ENCODE data around the gene VPS4A.

DNA sequence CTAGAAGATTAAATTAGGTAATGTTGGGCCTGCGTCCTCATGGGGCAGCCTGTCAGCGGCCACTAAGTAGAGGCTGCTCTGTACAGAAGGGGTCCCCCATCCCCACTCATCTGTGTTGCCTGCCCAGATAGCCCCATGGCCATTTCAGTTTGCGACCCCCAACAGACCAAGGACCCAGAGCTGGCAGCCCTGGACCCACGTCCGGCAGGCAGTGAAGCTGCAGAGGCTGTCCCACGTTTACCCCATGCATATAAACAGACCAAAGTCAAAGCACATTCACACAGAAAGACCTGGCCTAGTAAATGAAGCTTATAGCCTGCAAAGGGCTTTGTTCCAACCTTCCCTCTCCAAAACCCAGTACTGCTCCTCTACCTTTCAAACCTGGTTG is 14.6 kb downstream of the VPS4A start:
- TF ChIP-seq EZH2 (IDR thresholded peaks at IDR 0.05; ENCODE audit: borderline replicate concordance, insufficient read depth, low read length, poor library complexity, severe bottlenecking) (no peak), TAF1 (IDR thresholded peaks at IDR 0.05; ENCODE audit: low read depth) (no peak), RAD21 (conservative IDR thresholded peaks at IDR 0.05) (no peak), EP300 (conservative IDR thresholded peaks at IDR 0.05; ENCODE audit: poor library complexity, severe bottlenecking) (no peak), MXI1 (conservative IDR thresholded peaks at IDR 0.05; ENCODE audit: poor library complexity, severe bottlenecking) (no peak), POLR2AphosphoS5 (IDR thresholded peaks at IDR 0.05) (no peak)
- TF ChIP-seq, protein P1, sequence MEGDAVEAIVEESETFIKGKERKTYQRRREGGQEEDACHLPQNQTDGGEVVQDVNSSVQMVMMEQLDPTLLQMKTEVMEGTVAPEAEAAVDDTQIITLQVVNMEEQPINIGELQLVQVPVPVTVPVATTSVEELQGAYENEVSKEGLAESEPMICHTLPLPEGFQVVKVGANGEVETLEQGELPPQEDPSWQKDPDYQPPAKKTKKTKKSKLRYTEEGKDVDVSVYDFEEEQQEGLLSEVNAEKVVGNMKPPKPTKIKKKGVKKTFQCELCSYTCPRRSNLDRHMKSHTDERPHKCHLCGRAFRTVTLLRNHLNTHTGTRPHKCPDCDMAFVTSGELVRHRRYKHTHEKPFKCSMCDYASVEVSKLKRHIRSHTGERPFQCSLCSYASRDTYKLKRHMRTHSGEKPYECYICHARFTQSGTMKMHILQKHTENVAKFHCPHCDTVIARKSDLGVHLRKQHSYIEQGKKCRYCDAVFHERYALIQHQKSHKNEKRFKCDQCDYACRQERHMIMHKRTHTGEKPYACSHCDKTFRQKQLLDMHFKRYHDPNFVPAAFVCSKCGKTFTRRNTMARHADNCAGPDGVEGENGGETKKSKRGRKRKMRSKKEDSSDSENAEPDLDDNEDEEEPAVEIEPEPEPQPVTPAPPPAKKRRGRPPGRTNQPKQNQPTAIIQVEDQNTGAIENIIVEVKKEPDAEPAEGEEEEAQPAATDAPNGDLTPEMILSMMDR (IDR thresholded peaks at IDR 0.05; ENCODE audit: poor library complexity, severe bottlenecking): no peak
